ENCODE results near the gene ATP10A.
"Not testable (repeated sequence)": the region's sequence is repeated elsewhere in the genome, so short reads cannot be mapped to it uniquely, and the experiment has no call there.

The ATP10A gene

DNA sequence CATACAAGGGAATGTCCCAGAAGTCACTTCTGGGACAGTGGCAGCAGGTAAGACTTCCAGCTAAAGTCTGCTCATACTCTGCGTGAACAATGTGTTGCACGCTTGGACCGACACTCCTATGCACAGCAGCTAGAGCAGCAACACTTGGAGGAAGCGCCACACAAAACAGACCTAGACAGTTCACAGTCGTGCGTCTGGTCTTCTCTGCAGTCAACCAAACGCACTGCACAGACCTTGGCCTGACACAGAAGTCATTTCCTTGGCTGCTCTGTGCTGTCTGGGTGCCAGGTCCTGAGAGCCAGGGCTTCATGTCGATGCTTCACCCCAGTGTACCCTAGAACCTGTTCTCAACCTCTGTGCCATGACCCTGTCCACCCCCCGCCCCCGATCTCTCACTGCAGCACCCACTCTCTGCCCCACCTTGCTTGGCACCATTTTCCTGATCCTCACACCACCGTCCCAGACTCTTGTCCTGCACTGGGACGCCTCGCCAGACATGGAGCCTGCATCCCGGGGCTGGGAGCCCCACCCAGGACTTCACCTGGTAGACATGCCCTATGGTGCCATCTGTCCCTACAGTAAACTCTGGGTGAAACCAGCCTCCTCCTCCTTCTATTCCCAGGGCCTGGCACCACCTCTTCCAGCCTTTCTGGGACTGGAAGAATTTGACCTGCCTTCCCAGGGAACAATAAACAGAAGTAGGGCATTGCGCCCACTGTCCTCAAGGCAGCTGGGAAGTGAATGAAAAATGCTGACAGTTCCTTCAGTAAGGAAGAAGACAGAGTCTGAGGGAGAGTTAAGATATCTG is 3.1 kb downstream of the ATP10A start:
- in situ Hi-C loops (cut with HindIII; ENCODE audit: low sequenced_read_pairs) = no loop called here

DNA sequence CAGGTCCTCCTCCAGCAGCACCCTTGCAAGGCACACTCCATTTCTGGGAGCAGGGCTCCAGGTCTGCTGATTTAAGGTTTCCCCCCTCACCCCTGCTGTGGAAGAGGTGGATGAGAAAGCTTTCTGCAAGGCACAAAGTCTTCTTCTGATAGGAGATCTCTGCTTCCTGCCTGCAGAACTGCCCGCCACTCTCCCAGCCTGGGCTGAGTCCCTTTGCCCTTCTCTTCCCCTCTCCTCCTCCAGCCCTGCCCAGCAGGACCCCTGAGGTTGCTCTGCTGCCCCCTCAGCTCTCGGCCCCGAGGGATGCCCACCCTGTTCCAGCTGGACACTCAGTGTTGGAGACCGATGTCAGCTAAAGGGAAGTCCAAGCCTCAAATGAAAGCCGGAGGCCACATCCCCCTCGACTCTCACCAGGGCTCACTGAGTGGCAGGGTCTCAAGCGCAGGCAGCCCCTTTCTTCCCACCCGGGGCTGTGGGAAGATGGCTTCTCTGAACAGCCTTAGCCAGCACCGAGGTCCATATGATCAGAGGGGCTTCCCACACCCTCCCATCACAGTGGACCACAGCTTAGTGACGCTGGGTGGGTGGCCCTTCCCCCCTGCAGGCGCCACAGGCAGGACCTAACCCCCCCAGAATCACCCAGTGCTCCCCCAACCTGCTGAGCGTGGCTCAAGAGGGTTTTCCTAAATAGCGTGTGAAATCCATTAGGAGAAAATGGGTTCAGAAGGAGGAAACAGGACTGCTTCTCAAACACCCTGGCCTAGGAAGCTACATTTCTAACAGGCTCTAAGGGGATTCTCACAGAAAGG is 4.0 kb downstream of the ATP10A start:
- in situ Hi-C loops (cut with HindIII; ENCODE audit: low sequenced_read_pairs) = no loop called here

DNA sequence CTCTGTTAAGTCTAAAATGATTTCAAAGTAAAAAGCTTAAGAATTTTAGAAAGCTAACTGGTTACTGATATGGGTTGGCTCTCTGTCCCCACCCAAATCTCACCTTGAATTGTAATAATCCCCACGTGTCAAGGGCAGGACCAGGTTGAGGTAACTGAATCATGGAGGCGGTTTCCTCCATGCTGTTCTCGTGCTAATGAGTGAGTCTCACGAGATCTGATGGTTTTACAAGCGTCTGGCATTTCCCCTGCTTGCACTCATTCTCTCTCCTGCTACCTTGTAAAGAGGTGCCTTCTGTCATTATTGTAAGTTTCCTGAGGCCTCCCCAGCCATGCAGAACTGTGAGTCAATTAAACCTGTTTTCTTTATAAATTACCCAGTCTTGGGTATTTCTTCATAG is 7.1 kb downstream of the ATP10A start:
- in situ Hi-C loops (cut with HindIII; ENCODE audit: low sequenced_read_pairs) = not testable (repeated sequence)

DNA sequence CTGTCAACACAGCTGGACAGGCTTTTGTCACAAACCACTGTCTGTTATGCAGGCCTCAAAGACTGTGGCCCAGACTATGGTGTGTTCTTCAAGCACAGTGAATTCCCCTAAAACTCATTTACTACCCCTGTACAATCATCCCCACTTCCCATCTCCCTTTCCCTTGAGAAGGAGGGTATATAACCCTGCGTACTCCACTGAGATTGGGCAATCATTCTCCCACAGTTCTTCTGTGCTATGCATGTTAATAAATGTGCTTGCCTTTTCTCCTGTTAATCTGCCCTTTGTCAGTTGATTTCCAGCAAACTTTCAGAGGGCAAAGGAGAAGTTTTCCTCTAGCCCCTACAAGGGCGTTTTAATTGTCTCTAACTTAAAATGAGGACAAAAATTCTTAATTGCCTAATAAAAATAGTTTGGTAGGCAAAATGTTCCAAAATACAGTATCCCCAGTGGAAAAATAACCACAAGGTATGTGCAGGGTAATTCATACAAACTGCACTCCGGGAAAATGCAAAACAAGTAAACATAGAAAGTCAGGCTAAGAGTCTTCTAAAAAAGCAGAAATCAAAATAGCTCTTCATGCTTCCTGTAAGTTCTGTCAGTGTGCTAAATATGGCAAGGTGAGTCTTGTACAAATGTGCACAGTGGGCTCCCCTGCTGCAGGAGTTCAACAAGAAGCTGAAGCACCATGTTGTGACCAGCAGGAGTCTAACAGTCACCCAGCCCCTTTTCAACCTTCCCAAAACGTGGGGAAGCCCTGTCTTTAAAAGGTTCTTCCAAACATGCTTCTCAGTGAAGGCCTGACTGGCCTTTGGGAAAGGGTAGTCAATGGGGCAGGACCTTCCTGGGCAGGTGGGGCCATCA is 10.2 kb downstream of the ATP10A start:
- in situ Hi-C loops (cut with HindIII; ENCODE audit: low sequenced_read_pairs) = no loop called here

DNA sequence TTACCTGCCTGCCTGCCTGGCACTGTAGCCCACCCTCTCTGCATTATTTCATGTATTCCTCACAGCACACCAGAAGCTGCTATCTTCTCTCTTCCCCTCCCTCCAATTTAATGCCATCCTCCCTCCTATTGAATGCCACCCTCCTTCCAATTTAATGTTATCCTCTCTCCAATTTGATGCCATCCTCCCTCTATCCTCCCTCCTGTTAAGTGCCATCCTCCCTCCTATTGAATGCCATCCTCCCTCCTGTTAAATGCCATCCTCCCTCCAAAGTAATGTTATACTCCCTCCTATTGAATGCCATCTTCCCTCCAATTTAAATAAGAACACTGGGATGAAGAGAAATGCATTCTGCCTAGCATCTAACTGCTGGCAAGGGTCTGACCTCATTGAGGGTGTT is 11.1 kb downstream of the ATP10A start:
- in situ Hi-C loops (cut with HindIII; ENCODE audit: low sequenced_read_pairs) = no loop called here

DNA sequence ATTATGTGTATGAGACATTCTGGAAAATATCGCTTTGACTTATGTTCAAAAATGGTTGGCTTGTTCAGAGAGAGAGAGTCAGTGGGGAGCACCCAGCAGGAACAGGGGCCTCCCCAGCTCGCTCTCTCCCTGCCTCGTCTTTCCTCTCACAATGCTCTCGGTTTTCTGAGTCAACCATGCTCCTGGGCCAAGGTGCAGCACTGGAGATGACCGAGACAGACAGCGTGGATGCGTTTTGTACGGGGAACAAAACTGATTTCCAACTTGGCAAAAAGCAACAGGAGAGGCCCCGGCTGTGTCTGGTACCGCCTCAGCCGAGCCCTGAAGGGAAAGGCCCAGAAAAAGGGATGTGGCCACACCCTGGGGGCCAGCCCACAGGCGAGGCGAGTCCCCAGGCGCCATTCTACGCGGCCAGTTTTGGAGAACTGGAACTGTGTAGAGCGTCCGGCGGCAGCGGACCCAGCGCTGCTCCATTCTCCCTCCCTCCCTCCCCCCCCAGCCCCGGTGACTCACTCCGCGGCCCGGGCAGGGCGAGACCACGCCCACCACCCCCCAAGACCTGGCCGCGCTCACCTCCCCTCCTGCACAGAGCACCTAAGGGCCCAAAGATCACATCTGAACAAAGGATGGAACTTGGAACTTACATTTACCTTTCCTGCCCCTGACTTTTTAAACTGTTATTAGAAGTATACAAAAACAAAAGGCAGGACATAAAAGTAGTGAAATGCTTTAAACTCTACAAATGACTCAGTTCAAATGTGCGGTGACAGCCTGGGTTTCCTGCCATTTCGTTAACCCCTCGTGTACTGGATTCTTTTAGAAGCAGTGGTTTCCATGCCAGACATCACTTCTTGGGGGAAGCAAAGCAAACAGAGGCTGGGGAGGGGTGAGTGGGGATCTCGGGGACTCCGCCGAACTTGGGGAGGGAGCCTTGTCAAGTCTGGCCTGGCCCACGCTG is 12.7 kb downstream of the ATP10A start:
- in situ Hi-C loops (cut with HindIII; ENCODE audit: low sequenced_read_pairs) = no loop called here

DNA sequence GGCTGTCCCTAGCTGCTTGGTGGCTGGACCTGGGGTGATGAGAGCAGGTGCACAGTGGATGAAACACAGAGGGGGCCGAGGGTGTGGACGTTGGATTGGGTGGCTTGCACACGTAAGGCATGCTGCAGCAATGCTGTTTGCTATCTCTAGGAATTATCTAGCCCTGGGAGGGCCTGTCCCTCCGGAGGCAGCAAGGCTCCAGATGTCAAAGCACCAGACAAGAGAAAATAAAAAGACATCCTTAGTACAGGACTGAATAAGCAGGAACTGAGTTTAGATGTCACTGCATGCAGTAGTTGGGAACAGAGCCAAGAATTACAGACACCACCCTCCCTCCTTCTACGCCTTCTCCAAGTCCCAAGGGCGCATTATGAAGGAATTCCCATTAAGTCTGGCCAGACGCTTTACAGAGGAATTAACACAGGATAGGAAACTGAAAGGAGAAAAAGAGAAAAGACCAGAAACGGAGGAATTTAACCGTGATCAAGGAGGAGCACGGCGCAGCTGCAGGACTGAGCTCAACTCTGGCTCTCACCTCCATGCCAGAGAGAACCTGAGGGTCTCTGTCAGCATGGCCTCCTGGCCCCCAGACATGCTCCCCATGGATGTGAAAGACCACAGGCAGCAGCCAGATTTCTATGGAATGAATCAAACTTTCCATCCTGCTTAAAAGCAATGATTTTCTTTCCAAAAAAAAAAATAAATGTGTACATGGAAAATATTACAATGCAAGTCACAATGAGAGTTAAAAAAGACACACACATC is 13.8 kb downstream of the ATP10A start:
- in situ Hi-C loops (cut with HindIII; ENCODE audit: low sequenced_read_pairs) = no loop called here

DNA sequence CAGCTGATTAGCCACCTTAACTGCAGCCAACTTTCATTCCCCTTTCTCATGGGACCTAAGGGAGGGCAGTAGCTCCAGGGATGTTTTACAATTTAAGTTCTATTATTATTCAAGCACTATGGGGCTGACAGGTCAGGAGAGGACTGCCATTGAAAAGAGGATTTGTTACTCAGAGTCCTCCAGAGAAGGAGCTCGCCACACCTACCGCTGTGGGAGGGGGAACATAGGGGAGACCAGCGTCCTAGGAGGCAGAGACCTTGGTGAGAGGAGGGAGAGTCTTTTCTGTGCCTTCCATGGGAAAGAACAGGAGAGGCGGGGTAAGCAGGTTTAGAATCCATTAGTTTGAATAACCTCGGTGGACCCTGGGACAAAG is 14.4 kb downstream of the ATP10A start:
- in situ Hi-C loops (cut with HindIII; ENCODE audit: low sequenced_read_pairs) = no loop called here

DNA sequence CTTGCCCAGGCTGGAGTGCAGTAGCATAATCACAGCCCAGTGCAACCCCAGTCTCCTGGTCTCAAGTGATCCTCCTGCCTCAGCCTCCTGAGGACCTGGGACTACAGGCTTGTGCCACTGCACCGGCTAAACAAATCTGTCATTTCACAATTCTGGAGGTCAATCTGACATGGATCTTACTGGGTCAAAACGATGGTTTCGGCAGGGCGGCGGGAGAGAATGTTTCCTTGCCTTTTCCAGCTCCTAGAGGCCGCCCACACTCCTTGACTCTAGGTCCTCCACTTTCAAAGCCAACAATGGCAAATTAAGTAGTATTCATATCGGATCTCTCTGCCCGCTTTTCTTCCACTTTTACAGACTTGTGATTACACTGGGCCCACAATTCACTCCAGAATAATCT is 14.8 kb downstream of the ATP10A start:
- in situ Hi-C loops (cut with HindIII; ENCODE audit: low sequenced_read_pairs) = no loop called here

DNA sequence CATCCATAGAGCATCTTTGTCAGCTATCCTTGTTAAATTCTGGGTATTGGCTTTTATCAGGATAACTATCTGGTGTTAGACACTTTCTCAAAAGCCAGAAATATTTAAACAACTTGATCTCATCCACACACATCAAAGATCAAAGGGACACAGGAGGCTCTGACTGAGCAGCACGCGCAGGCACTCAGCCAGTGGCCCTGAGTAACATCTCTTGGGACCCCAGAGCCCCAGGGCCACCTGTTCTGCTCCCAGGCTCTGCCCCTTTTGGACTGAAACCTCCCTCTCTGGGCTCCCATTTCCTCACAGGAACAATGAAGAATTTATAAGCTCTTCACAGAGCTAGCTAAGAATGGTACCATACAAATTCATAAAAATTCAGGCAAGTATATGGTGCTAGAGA is 16.1 kb downstream of the ATP10A start:
- in situ Hi-C loops (cut with HindIII; ENCODE audit: low sequenced_read_pairs) = no loop called here

DNA sequence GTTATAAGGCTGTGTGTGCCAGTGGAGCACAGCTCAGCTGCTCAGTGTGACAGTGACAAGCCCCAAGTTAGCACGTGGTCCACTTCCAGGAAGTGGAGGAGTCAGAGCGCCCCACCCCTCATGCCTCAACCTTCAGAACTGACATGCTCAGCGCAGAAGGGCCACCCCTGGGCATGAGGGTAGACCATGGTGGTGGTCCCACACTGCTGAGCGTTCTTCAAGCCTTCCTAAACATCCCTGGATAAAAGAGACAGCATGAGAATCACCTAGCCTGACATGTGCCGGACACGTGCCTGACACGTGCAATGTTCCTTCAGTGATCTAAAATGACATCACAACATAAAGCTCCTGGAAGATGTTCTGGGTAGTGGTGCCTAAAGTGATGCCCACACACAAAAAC is 16.8 kb downstream of the ATP10A start:
- in situ Hi-C loops (cut with HindIII; ENCODE audit: low sequenced_read_pairs) = no loop called here

DNA sequence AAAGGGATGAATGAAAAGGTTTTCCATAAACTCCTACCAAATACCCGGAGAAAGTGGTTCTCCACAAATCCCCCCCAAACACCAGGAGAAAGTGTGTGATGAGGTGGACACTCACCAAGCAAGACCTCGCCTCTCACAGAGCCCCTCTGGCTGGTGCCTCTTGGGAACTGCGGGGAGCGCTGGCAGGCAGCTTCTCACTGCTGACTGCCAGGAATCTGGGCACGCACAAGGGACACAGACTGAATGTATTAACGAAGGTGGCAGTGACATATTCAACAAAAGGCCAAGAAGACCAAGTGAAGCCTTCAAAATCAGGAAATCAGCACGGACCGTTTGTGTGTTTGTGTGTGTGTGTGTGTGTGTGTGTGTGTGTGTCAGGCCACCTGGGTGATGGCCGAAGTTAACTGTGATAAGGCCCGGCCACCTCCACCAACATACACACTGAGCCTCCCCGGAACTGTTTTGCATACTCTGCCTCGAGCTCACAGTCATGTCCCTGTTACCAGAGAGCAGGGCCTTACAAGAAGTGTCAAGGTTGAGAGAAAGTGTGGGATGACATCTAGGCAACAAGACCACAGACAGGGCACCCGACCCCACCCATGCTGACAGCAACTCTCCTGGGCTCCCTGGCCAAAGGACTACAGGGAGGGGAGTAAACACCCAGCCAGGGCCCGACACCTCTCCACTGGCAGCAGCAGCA is 18.0 kb downstream of the ATP10A start:
- in situ Hi-C loops (cut with HindIII; ENCODE audit: low sequenced_read_pairs) = no loop called here

DNA sequence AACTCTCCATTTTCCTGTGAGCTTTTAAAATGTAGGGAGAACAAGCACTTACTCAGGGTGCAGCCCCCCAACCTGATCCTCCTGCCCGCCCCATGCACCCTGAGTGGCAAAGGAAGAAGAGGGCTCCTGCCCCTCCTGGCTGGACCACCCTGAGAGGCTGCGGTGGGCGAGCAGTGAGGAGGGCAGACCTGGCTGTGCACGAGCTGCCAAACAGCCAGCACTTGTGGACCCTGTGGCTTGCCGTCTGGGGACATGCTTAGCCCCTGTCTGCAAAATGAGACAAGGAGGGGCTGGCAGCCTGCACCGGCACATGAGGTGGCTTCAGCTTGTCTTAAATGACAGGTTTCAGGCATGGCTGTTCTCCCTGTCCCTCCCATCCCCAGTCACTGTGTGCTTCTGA is 18.6 kb downstream of the ATP10A start:
- in situ Hi-C loops (cut with HindIII; ENCODE audit: low sequenced_read_pairs) = no loop called here

DNA sequence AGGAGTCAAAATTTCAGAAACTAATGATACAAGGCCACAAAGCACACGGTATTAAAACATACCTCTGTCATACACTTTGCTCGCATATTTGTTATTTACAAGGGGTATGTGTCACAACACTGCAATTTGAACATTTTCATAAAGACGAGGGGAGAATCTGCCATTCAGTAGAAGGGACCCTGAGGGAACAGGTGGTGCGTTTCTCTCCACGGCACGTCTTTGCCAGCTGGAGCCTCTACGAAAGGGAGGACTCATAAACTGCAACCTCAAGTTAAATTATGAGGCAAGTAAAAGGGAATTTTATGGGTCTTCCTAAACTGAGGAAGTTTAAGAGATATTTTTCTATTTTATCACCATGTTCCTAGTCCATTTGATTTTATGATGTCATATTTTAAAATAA is 19.1 kb downstream of the ATP10A start:
- in situ Hi-C loops (cut with HindIII; ENCODE audit: low sequenced_read_pairs) = no loop called here

DNA sequence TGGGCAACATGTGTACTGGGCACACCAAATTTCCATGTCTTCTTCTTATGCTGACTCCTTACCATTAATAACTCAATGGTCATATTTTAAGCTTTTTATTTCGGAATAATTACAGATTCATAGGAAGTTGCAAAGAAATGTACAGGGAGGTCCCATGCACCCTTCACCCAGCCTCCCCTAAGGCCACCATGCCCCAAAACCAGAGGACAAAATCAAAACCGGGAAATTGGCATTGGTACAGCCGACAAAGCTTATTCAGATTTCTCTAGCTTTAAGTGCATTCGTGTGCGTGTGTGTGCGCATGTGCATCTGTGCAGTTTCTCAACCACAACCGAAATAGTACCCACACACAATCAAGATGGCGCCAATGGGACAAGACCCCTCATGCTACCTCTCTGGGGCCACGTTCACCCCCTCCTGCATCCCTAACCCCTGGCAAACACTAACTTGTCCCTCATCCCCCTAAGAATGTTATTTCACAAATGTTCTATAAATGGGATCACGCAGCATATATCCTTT is 23.4 kb downstream of the ATP10A start:
- in situ Hi-C loops (cut with HindIII; ENCODE audit: low sequenced_read_pairs) = no loop called here

DNA sequence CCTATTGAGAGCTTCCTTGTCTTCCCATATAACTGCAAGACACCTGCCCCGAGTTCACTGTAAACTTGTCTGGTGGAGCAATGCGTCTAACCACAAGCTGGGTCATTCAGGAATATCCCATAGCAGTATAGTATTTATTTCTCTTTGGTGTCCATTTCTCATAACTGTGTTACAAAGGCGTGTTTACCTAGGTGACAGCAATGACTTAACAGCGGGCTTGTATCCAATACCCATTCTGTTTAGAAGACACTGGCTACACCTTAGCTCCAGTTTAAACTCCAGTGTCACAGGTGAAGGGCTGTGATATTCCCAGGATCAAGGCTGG is 24.3 kb downstream of the ATP10A start:
- in situ Hi-C loops (cut with HindIII; ENCODE audit: low sequenced_read_pairs) = no loop called here

DNA sequence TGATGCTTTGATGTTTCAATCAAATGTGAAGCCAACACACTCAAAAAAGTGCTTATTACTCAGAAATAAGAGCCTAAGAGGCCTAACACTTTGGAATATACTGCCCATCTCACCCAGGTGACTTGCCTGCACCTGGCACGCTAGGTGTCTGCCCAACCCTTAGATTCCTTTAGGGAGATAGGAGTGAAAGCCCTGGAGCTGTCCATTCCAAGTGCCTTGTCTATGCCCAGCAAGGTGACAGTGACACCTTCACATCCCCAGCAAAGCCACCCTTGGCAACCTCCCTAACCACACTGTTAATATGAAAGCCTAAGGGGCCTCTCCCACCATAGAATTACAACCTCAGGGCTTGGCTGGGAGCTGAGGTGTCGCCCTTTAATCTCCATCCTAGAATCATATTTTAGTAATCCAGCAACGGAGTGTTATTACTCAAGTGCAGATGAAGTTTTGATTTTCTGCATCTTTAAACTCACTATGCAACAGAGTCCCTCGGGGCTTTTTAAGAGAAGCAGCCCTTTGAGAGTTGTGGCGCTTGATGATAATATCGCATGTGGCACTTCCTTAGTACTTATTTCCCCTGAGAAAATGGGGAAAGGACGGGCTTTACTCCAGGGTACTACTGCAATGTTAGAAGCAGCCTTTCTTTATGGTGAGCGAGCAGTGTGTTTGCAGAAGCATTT is 24.8 kb downstream of the ATP10A start:
- in situ Hi-C loops (cut with HindIII; ENCODE audit: low sequenced_read_pairs) = no loop called here

DNA sequence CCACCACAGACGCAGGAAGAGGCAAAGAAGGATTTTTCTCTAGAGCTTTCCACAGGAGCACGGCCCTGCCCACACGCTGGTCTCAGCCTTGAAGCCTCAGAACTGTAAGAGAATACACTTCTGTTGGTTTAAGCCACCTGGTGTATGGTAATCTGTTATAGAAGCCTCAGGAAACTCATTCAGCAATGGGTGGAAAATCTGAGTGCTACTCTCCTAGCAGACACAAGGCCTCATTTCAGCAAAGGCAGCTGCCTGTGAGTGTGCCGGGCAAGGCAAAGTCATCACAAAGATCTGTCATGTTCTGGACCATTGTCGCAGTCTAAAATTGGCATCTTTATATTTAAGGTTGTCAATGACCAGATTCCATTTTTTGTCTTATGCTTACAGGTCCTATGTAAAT is 31.0 kb downstream of the ATP10A start:
- in situ Hi-C loops (cut with HindIII; ENCODE audit: low sequenced_read_pairs) = no loop called here
